Left colon (tissue), 2 donors: ENCODE measurements around the gene ATXN1. TPM values are rescaled to one million over a fixed set of nuclear protein-coding genes. Genes with fewer than 3 reads are reported as not detected.
A peak's percentile ranks its signal among the peaks of the same experiment; 100 is the strongest.

Experiments used
- ATAC-seq: fragments of 200-7000 bp; cut with Tn5 transposase; one replicate; pipeline ENCODE4 v1.9.1; 2020; ENCODE audit warnings: mild to moderate bottlenecking, moderate library complexity
- DNase-seq, 2 donors: peaks; one replicate each; pipeline ENCODE4 v3.0.0-alpha.2; 2020
- intact Hi-C, 2 donors: fragments of 100-400 bp; cut with DNase I in 1 of 2; cut with micrococcal nuclease in 1 of 2; formaldehyde crosslinking; loops; one replicate each; pipeline versions ENCODE4 v1.11.2 to v1.14.0; 2022; cut with DNase I, micrococcal nuclease
- total RNA-seq, 2 donors: library from RNA; stranded (reverse); fragmentation: NEBNext Ultra II Directional; extraction: Animal tissue kit (Norgen Biotek cat#: 25700); gene quantifications; one replicate each; pipeline ENCODE4 v1.2.1, GENCODE V29; 2021
- donor health status: DM: no; HTN: no; CAD: no.
- donor health status: DM: yes; HTN: yes; CAD: no.

ATXN1 gene
- total RNA-seq, 2 donors from 2014 or later, result 26.9 to 55.1 TPM

GRCh38 chr6:16575655-16576054 lies 185.6 kb downstream of the ATXN1 start:
- DNase-seq (no peak), ATAC-seq (peak; percentile 82)
- intact Hi-C loops, result no loop called here

- no peak for DNase-seq
- intact Hi-C loops, result no loop called here
- no peak for ATAC-seq
Measured at GRCh38 chr6:16572943-16573342, 188.3 kb downstream of the ATXN1 start.

GRCh38 chr6:16572317-16572716 lies 188.9 kb downstream of the ATXN1 start:
- intact Hi-C loops, result no loop called here
- DNase-seq (no peak), ATAC-seq (no peak)

GRCh38 chr6:16570946-16571345 lies 190.3 kb downstream of the ATXN1 start:
- intact Hi-C loops, result no loop called here
- ATAC-seq, result no peak
- DNase-seq, result no peak

GRCh38 chr6:16570221-16570553 lies 191.1 kb downstream of the ATXN1 start:
- intact Hi-C loops, result no loop called here
- ATAC-seq, result no peak
- DNase-seq, result no peak

GRCh38 chr6:16568128-16568527 lies 193.1 kb downstream of the ATXN1 start:
- ATAC-seq (peak; percentile 51), DNase-seq (no peak)
- intact Hi-C loops, result no loop called here

- no peak for DNase-seq
- intact Hi-C loops, result no loop called here
- ATAC-seq, result no peak
Measured at GRCh38 chr6:16567071-16567470, 194.2 kb downstream of the ATXN1 start.

- no peak for ATAC-seq
- intact Hi-C loops, result no loop called here
- no peak for DNase-seq
Measured at GRCh38 chr6:16564436-16564835, 196.8 kb downstream of the ATXN1 start.

- ATAC-seq, result no peak
- intact Hi-C loops, result no loop called here
- no peak for DNase-seq
Measured at GRCh38 chr6:16563628-16564240, 197.5 kb downstream of the ATXN1 start.

GRCh38 chr6:16562498-16562897 lies 198.8 kb downstream of the ATXN1 start:
- no peak for ATAC-seq
- DNase-seq, result no peak
- intact Hi-C loops, result no loop called here

- DNase-seq, result no peak
- ATAC-seq, result no peak
- intact Hi-C loops, result no loop called here
Measured at GRCh38 chr6:16559071-16559470, 202.2 kb downstream of the ATXN1 start.

GRCh38 chr6:16555550-16555949 lies 205.7 kb downstream of the ATXN1 start:
- ATAC-seq, result no peak
- DNase-seq, result no peak
- intact Hi-C loops, result no loop called here

GRCh38 chr6:16553531-16553930 lies 207.7 kb downstream of the ATXN1 start:
- intact Hi-C loops, result no loop called here
- ATAC-seq, result no peak
- DNase-seq, result no peak

- intact Hi-C loops, result no loop called here
- DNase-seq (no peak), ATAC-seq (no peak)
Measured at GRCh38 chr6:16551466-16551865, 209.8 kb downstream of the ATXN1 start.

GRCh38 chr6:16548121-16548520 lies 213.1 kb downstream of the ATXN1 start:
- intact Hi-C loops, result no loop called here
- ATAC-seq, result no peak
- no peak for DNase-seq

- ATAC-seq (no peak), DNase-seq (no peak)
- intact Hi-C loops, result no loop called here
Measured at GRCh38 chr6:16547587-16547986, 213.7 kb downstream of the ATXN1 start.

- DNase-seq (no peak), ATAC-seq (no peak)
- intact Hi-C loops, result no loop called here
Measured at GRCh38 chr6:16546861-16547260, 214.4 kb downstream of the ATXN1 start.

GRCh38 chr6:16545382-16545781 lies 215.9 kb downstream of the ATXN1 start:
- intact Hi-C loops, result no loop called here
- ATAC-seq (no peak), DNase-seq (no peak)

GRCh38 chr6:16544521-16544920 lies 216.7 kb downstream of the ATXN1 start:
- no peak for ATAC-seq
- DNase-seq, result no peak
- intact Hi-C loops, result no loop called here

GRCh38 chr6:16544006-16544405 lies 217.3 kb downstream of the ATXN1 start:
- DNase-seq, result no peak
- intact Hi-C loops, result no loop called here
- ATAC-seq, result no peak

- no peak for ATAC-seq
- DNase-seq, result no peak
- intact Hi-C loops, result no loop called here
Measured at GRCh38 chr6:16543521-16543920, 217.7 kb downstream of the ATXN1 start.

GRCh38 chr6:16542070-16542469 lies 219.2 kb downstream of the ATXN1 start:
- intact Hi-C loops, result no loop called here
- DNase-seq (no peak), ATAC-seq (no peak)
